Duodenal mucosa (tissue), 2 donors: ENCODE data around the gene PARD3B.

Source experiments
- H3K27ac ChIP-seq: one replicate; pipeline ENCODE4 v1.7.0; 2013; ENCODE audit warnings: low read depth, low read length
- H3K27me3 ChIP-seq, 2 donors: one replicate each; pipeline ENCODE4 v1.7.0; 2013; ENCODE audit warnings: low read length in 2 of 2, control low read depth in 1 of 2; ENCODE audit not compliant: insufficient read depth in 2 of 2, control insufficient read depth in 1 of 2
- H3K36me3 ChIP-seq, 2 donors: one replicate each; pipeline ENCODE4 v1.7.0; 2013; ENCODE audit warnings: low read length in 2 of 2, control low read depth in 1 of 2; ENCODE audit not compliant: insufficient read depth in 2 of 2, control insufficient read depth in 1 of 2
- H3K4me1 ChIP-seq, 2 donors: one replicate each; pipeline ENCODE4 v1.7.0; 2013; ENCODE audit warnings: low read length in 2 of 2, control low read depth in 1 of 2; ENCODE audit not compliant: insufficient read depth in 2 of 2, control insufficient read depth in 1 of 2
- H3K4me3 ChIP-seq, 2 donors: one replicate each; pipeline ENCODE4 v1.7.0; 2013; ENCODE audit warnings: low read length in 2 of 2, low read depth in 1 of 2
- H3K9ac ChIP-seq, 2 donors: one replicate each; pipeline ENCODE4 v1.7.0; 2013; ENCODE audit warnings: low read length in 2 of 2, low read depth in 1 of 2
- H3K9me3 ChIP-seq, 2 donors: one replicate each; pipeline ENCODE4 v1.7.0; 2013; ENCODE audit warnings: low read length in 2 of 2, control low read depth in 1 of 2; ENCODE audit not compliant: control insufficient read depth in 1 of 2

The PARD3B gene

DNA sequence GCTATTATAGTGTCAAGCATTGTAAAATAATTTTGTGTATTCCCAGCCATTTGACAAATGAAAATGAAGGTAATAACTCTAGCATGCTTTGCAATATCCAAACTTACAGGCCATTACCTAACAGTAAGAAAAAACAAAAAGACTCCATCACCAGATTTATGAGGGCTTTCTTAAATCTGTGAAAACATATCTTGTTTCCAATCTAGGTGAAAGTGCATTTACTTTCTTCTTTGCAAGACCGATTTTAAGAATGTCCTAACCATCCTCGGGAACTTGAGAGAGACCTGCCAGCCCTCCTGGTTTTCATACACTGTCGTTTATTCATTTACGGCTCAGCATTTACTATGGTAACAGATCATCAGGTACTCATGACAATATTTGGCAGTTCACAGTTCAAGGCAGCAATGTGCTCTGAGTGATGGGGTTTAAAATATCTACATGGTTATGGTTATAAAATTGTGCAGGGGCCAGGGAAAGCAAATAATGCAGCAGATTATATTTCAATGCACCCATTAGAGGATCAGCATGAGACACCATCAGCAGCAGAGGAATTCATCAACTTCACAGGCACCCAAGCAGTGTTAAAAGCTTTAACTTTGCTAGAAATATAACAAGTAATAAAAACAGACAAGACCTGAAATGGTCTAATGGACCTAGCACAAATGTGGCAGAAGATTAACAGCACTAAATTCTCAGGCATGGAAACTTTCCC lies 34.4 kb upstream of the PARD3B start:
- Histone ChIP-seq H3K9me3 (no peaks in the 10 kb centered on the region), H3K4me3 (no peak overlapping the region), H3K27ac (no peak overlapping the region), H3K36me3 (no peaks in the 10 kb centered on the region), H3K4me1 (no peaks in the 10 kb centered on the region), H3K27me3 (no peaks in the 10 kb centered on the region), H3K9ac (no peak overlapping the region)

DNA sequence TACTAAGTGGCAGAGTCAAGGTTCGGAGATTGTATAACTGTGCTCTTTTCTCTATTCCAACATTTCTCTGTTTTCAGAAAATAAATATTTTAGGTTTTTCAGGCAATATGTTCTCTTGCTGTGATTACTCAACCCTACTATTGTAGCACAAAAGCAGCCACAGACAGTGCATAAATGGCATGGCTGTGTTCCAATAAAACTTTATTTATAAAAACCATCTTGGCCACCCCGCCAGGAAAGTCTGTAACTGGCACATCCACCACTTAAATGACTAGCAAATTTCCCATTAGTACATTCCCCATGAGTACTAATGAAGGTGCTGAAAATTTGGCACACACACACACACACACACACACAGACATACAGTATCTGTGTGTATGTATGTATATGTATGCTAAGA lies 30.8 kb upstream of the PARD3B start:
- Histone ChIP-seq H3K27me3 (no peaks in the 10 kb centered on the region), H3K9ac (no peak overlapping the region), H3K27ac (no peak overlapping the region), H3K9me3 (no peaks in the 10 kb centered on the region), H3K36me3 (no peaks in the 10 kb centered on the region), H3K4me3 (no peak overlapping the region), H3K4me1 (no peaks in the 10 kb centered on the region)

DNA sequence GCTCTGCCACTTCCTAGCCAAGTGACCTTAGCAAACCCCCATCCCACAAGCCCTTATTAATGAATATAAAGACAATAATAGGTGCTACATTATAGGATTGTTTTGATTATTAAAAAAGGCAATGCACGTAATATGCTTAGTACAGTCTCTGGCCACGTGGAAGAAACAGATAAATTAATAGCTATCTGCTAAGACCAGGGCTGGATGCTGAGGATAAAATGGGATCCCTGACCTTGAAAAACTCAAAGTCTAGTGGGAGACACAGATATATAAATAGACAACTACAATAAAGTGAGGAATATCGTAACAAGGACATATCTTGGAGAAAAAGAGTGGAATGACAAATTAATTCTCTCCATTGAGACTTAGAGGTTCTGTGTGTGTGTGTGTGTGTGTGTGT lies 29.9 kb upstream of the PARD3B start:
- no peak overlapping the region for H3K27ac ChIP-seq
- no peak overlapping the region for H3K9ac ChIP-seq
- H3K9me3 ChIP-seq, result no peaks in the 10 kb centered on the region
- no peak overlapping the region for H3K4me3 ChIP-seq
- no peaks in the 10 kb centered on the region for H3K36me3 ChIP-seq
- H3K27me3 ChIP-seq, result no peaks in the 10 kb centered on the region
- no peaks in the 10 kb centered on the region for H3K4me1 ChIP-seq

DNA sequence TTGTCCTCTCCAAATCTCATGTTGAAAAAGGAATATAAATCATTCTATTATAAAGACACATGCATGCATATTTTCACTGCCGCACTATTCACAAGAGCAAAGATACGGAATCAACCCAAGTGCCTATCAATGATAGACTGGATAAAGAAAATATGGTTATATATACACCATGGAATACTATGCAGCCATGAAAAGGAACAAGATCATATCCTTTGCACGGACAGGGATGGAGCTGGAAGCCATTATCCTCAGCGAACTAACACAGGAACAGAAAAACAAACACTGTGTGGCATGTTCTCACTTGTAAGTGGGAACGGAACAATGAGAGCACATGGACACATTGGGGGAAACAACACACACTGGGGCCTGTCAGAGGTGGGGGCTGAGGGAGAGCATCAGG lies 28.1 kb upstream of the PARD3B start:
- H3K27ac ChIP-seq, result no peak overlapping the region
- no peaks in the 10 kb centered on the region for H3K9me3 ChIP-seq
- H3K9ac ChIP-seq, result no peak overlapping the region
- no peaks in the 10 kb centered on the region for H3K4me1 ChIP-seq
- no peaks in the 10 kb centered on the region for H3K27me3 ChIP-seq
- no peak overlapping the region for H3K4me3 ChIP-seq
- H3K36me3 ChIP-seq, result no peaks in the 10 kb centered on the region

DNA sequence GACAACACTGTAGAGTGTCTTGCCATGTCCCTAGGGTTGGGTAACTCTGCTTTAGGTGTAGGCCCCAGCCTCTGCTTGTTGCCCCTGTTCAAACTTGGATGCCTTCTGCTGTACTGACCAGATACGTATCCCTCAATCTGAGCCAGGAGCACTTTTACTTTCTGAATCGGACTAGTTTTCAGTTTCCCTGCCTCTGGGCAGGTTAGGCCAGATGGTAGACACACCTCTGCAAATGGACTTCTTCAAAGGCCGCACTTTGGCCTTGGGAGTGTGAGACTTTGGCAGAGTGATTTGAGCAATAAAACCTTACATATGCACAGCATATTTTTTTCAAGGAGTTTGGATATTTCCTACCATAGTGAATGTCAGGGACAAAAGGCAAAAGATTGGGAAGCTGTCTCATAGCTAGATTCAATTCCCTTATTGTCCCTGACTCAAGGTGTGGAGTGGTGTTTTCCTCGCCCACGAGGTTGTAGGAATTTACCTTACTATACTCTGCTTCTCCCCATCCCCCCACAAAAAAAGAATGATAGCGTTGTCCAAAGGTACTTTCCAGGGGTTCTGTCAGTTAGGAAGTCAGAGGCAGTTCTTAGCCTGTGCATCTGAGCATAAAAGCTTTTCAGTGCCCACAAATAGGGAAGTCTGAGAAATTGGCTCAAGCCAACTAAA lies 15.3 kb upstream of the PARD3B start:
- Histone ChIP-seq H3K9me3 (no peaks in the 10 kb centered on the region), H3K4me1 (peaks cover 23 to 32% of the 10 kb centered on the region in 2 donors), H3K9ac (no peak overlapping the region), H3K27me3 (no peaks in the 10 kb centered on the region), H3K36me3 (no peaks in the 10 kb centered on the region), H3K27ac (peak overlapping the region; percentile 26), H3K4me3 (peak overlapping the region; percentile 33 to 50)

DNA sequence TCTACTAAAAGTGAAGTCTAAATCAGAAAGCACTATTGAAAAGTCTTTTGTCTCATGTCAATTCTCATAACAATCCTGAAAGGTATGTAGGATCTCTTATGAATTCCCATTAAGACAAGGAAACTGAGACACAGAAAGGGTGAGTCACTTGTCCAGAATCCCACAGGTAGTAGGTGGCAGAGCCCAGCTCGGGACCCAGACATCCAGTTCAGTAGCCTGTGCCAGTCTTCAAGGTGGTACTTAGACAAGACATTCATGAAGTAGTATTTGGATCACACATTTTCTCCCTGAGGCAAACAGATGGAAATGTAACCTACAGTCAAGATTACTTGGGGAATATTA lies 14.8 kb upstream of the PARD3B start:
- Histone ChIP-seq H3K4me3 (peak overlapping the region; percentile 3 to 25), H3K9me3 (no peaks in the 10 kb centered on the region), H3K4me1 (peaks cover 23 to 32% of the 10 kb centered on the region in 2 donors), H3K27ac (no peak overlapping the region), H3K9ac (no peak overlapping the region), H3K36me3 (no peaks in the 10 kb centered on the region), H3K27me3 (no peaks in the 10 kb centered on the region)

DNA sequence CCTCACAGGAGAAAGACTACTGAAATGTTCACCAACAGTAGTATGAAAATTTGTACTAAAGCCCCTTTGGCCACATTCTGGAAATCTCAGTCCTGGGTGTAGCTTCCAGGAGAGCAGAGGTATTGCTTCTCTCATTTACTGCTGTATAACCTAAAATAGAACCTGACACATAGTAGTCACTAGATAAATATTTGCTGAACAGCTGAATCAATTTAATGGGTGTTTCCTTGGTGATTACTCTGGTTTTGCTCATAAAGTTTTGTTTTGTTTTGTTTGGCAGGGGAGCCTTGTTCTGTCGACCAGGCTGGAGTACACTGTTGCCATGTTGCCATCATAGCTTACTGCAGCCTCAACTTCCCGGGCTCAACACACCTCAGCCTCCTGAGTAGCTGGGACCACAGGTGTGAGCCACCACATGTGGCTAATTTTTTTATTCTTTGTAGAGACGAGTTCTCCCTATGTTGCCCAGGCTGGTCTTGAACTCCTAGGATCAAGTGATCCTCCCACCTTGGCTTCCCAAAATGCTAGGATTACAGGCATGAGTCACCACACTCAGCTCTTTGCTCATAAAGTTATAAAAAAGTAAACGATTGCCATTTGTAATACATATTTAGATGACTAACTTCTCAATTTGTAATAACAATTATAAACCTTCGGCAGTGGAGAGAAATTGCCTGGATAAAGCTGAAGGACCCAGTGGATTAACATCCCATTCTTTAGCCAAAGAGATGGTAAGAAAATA lies 11.5 kb upstream of the PARD3B start:
- Histone ChIP-seq H3K36me3 (no peaks in the 10 kb centered on the region), H3K4me3 (no peak overlapping the region), H3K27ac (no peak overlapping the region), H3K27me3 (no peaks in the 10 kb centered on the region), H3K9ac (no peak overlapping the region), H3K9me3 (no peaks in the 10 kb centered on the region), H3K4me1 (peaks cover 20 to 28% of the 10 kb centered on the region in 2 donors)

DNA sequence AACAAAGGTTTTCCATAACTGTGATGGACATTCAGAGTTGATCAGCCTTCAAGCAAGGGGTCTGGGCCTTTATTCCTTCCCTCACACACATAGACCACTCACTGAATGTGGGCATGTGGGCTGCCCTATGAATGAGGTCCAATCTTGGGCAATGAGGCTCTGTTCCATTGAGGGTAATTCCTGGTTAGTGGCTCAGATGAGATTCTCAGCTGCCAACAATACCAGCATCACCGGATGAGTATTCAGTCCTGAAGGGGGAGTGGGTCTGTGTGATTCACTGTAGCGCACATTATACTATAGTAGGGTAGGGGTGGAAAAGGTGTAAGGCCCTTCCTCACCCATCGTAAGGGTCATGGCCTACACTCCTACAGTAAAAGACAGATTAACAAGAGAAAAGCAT lies 9.9 kb upstream of the PARD3B start:
- H3K9ac ChIP-seq, result no peak overlapping the region
- no peak overlapping the region for H3K27ac ChIP-seq
- H3K27me3 ChIP-seq, result no peaks in the 10 kb centered on the region
- peaks cover 7 to 16% of the 10 kb centered on the region in 2 donors for H3K4me1 ChIP-seq
- H3K36me3 ChIP-seq, result no peaks in the 10 kb centered on the region
- H3K4me3 ChIP-seq, result no peak overlapping the region
- H3K9me3 ChIP-seq, result no peaks in the 10 kb centered on the region

DNA sequence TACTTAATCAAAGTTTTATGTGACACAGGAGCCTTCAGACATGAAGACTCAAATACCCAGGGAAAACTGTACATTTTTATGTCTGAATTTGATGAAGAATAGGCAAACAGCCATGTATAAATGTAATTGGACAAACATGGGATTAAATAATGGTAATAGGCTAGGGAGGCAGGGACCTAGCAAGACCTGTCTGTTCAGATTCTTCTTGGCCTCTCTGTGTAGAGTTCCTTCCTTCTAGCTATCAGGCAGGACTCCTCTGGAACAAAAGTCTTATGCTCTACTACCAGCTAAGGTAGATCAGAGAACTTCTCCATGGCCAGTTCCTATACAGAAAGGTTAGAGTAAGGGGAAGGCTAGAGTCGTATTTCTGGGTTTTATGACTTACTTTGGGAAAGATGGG lies 9.5 kb upstream of the PARD3B start:
- H3K36me3 ChIP-seq, result no peaks in the 10 kb centered on the region
- H3K9ac ChIP-seq, result no peak overlapping the region
- no peak overlapping the region for H3K4me3 ChIP-seq
- H3K27me3 ChIP-seq, result no peaks in the 10 kb centered on the region
- no peak overlapping the region for H3K27ac ChIP-seq
- H3K9me3 ChIP-seq, result no peaks in the 10 kb centered on the region
- peaks cover 3 to 12% of the 10 kb centered on the region in 2 donors for H3K4me1 ChIP-seq
